GM04503 (cell line): ENCODE data around the gene CLMP.
"Not testable (repeated sequence)": the region's sequence is repeated elsewhere in the genome, so short reads cannot be mapped to it uniquely, and the experiment has no call there.

Experiments used
- DNase-seq: peaks from one replicate; pipeline ENCODE4 v3.0.0-alpha.2; 2012; ENCODE audit warnings: low read depth

Gene CLMP

DNA sequence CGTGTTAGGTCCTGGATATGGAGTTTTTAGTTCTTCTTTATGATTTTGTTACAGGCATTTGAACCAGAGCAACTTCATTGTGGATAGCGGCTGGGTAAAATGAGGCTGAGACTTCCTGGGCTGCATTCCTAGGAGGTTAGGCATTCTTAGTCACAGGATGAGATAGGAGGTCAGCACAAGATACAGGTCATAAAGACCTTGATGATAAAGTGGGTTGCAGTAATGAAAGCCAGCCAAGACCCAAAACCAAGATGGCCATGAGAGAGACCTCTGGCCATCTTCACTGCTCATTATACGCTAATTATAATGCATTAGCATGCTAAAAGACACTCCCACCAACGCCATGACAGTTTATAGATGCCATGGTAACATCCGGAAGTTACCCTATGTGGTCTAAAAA lies 23.4 kb upstream of the CLMP start:
- no peak for DNase-seq

- DNase-seq, result no peak
Measured at GRCh38 chr11:123217897-123218296, 22.8 kb upstream of the CLMP start.

- no peak for DNase-seq
Measured at GRCh38 chr11:123216249-123216648, 21.2 kb upstream of the CLMP start.

DNA sequence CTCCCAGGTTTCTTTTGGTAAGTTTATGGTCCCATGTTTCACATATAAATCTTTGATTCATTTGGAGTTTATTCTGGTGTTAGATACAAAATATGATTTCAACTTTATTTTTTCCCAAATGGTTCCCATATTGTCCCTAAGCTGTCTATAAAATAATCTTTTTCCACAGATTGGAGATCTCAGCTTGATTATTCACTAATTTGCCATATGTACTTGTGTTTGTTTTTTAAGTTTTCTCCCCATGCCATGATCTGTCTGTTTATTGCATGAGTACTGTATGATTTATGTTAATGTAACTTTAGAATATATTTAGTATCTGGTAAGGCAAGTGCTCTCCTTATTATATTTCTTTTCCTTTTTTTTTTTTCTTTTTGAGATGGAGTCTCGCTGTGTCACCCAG lies 19.9 kb upstream of the CLMP start:
- no peak for DNase-seq

DNA sequence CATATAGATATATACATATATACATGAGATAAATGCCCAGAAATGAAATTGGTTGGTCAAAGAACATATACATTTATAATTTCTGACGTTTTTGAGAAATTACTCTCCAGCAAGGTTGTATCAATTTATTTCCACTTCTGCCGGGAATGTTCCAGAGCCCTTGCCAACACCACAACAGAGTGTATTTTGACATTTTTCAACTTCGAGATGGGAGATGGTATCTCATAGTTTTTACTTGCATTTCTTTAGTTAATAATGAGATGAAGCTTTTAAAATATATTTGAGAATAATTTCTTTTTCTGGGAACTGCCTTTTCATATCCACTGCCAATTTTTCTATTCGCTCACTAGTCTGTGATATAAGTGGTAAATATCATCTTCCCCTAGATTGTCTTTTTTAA lies 19.3 kb upstream of the CLMP start:
- DNase-seq, result no peak

GRCh38 chr11:123213307-123213771 lies 18.3 kb upstream of the CLMP start:
- DNase-seq, result no peak

DNA sequence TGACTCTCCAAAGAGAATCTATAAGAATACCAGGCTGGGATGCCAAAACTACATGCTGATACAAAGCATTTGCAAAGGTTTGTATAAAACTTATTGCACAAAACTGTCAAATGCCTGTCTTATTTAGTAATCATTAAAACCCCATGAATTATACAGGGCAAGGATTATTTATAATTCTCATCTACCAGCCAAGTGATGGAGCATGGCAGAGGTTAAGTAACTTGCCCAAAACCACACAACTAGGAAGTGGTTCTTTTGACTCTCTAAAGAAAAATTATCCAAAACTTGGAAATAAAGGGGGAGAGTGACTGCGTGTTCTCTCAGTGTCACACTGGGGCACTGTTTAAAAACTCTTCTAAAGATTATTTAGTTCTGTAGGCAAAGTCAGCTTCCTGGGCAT lies 17.4 kb upstream of the CLMP start:
- no peak for DNase-seq

GRCh38 chr11:123211981-123212380 lies 16.9 kb upstream of the CLMP start:
- no peak for DNase-seq

- no peak for DNase-seq
Measured at GRCh38 chr11:123211149-123211852, 16.3 kb upstream of the CLMP start.

GRCh38 chr11:123209591-123209990 lies 14.5 kb upstream of the CLMP start:
- no peak for DNase-seq

- DNase-seq, result no peak
Measured at GRCh38 chr11:123206791-123207434, 11.9 kb upstream of the CLMP start.

DNA sequence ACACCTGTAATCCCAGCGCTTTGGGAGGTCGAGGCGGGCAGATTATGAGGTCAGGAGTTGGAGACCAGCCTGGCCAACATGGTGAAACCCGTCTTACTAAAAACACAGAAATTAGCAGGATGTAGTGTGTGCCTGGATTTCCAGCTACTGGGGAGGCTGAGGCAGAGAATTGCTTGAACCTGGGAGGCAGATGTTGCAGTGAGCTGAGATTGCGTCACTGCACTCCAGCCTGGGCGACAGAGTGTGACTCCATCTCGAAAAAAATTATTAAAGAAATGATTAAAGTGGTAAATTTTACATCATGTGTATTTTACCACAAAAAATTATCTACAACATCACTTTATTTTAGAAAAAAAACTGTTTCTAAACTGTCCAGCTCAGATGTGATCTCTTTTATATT lies 11.0 kb upstream of the CLMP start:
- DNase-seq, result not testable (repeated sequence)

DNA sequence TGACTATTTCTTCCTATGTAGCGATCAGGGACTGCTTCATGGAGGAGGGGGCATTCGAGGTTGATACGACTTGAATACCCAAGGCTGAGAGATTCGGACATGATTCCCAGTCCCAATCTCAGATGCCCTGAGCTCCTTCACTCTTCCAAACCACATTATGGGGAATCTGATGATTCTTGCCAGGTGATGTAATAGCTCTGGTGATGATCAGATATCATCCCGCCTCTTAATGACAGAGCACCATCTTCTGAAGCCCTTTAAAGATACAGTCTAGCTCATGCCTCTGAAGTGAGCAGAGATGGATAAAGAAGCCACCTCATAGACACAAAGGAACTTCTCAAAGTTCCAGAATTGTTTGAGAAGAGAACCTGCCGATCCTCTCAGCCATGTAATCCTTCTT lies 8.9 kb upstream of the CLMP start:
- no peak for DNase-seq

- no peak for DNase-seq
Measured at GRCh38 chr11:123203471-123203870, 8.4 kb upstream of the CLMP start.

DNA sequence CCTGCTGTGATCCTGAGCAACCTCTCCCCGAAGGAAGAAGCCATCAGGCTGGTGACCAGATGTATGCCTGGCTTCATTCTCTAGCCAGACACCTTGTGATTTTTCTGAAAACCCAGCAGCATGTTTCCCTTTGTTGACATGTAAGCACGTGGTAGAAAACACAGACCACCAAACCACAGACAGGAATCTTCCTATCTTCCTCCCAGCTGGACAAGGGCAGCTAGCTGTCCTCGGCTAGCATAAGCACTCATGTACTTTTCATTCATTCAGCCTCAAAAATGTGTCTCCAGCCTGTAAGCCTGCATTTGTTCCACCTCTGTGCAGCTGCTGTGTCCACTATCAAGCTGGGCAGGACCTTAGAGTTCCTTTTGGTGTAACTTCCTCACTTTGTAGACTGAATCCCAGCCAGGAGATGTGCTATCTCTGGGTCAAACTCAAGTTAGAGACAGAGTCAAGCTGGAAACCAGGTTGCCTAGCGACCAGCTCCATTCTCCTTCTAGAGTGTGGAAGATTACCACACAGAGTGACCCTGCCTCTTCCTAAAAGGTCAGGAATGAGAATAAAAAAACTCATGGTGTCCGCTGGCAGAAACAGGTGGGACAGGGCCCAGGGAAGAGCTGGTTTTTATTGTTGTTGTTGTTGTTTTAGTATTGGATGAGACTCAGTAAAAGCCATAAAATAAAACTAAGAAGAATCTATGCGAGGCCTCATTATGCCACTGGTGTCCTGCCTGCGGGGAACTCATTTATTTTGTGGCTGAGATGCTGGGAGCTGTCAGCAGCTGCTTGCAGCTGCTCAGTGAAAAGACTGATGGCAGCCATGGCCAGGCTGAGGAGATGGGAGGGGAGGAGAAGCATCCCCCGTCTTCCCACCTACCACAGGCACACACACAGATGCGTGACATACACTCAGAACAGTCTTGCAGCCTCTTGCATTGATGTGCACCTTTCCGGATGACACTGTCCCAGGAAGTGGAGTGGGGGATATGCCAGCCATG lies 7.4 kb upstream of the CLMP start:
- DNase-seq, result no peak

DNA sequence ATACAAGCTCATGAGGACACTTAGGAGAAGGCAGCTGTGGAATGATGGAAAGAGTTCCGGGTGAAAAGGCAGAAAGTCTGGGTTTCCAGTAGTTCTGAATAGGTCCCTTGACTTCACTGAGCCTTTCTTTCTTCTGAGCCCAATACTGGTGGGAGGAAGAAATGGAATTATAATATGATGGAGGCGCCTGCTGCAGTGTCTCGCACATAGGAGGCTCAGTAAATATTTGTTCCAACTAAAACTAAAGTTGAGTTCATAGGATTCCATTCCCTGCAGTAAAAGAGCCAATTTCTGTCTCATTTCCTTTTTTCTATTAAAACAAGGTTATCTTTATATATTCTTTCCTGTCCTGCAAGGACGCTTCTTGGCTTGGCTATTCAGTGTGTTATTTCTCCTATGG lies 5.2 kb upstream of the CLMP start:
- DNase-seq, result no peak

GRCh38 chr11:123197711-123198110 lies 2.7 kb upstream of the CLMP start:
- peak; percentile 59 for DNase-seq

GRCh38 chr11:123196060-123196714 lies 1.1 kb upstream of the CLMP start:
- no peak for DNase-seq

DNA sequence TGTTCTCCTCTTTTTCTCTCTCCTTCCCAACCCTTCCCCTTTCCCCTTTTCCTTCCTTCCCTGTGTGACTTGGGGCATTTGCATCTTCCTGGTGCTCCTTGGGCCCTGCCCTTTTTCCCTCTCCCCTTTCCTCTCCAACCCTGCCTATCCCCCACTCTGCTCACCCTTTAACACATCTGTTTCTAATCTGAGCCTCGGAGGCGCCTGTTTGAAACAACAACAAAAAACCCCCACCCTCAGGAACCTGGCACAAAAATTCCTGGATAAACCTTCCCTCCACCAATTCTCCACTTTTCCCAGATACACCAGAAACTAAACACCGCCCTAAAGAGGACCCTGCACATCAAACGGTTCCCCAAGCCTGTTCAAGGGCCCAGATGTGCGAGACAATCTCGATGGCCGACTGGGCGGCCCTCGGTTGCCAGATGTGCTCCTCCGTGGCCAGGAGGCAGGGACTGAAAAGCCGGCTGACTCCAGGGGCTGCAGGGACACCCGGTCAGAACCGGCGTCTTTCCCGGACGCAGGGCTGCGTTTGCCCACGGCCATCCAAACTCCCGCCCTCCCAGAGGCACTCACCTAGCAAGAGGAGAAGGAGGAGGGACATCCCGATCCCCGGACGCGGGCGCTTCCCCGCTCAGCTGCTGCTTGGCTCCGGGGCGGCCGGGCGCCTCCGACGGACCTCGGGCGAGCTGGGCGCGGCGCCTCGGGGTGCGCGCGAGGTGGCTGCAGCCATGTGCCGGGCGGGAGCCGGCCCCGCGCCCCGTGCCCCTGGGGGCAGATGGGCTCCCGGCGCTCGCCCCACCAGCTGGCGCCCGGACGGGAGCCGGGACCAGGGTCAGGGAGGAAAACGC lies 486 bp downstream of the CLMP start:
- no peak for DNase-seq

DNA sequence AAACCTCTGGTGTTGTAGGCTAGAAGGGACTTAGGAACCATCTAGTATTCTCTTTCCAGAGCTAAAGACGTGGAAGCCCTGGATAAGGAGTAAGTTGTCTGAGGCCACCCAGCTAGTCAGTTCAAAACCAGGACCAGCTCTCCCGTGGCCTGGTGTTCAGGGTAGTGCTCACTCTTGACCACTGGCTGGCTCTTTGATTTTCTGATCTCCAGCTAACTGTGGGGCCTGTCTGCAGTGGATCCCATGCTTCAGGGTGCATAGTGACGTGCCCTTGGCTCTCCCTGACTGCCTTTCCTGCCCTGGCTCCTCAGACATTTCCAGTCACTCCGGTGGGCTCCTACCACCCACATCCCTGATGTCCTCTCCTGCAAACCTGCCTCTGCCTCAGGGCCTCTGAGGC lies 1.3 kb downstream of the CLMP start:
- no peak for DNase-seq

DNA sequence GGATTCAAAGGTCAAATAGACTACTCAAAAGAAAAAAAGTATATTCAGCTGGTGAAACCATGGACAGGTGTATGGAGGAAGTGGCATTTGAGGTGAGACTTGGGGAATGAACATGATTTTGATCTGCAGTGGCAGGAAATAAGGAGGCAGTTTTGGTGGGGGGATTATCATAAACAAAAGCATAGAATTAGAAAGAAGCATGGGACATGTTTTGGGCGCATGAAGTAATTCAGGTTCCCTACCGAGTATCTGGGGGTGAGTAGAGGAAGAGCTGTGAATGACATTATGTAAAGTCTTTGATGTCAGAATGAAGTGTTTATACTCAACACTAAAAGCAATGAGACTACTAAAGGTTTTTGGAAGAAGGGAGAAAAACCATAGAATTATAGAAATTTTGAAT lies 3.1 kb downstream of the CLMP start:
- no peak for DNase-seq
